Spleen (tissue), 11 donors: ENCODE data around the gene INO80D. TPM values are rescaled to one million over a fixed set of nuclear protein-coding genes. Genes with fewer than 3 reads are reported as not detected.
"Not testable (repeated sequence)": the region's sequence is repeated elsewhere in the genome, so short reads cannot be mapped to it uniquely, and the experiment has no call there.

Experiments
- DNase-seq: peaks from one replicate; pipeline ENCODE4 v3.0.0-alpha.2; 2020
- H3K27ac ChIP-seq, 8 donors: fragments of 200-600 bp; sonication (generic) in 7 of 8; 1 replicate in 4 of 8; 2 replicates in 4 of 8; pipeline versions ENCODE4 v1.5.0 to v1.8.0; 2016 to 2021; ENCODE audit warnings: inconsistent platforms in 4 of 8, mild to moderate bottlenecking in 4 of 8, moderate library complexity in 1 of 8
- H3K27me3 ChIP-seq, 7 donors: fragments of 200-600 bp; sonication (generic) in 6 of 7; replicated peaks in 1 of 7; 1 replicate in 4 of 7; 2 replicates in 3 of 7; pipeline versions ENCODE4 v1.5.0 to v1.8.0; 2016 to 2021; ENCODE audit warnings: inconsistent platforms in 3 of 7, mild to moderate bottlenecking in 1 of 7
- H3K36me3 ChIP-seq, 6 donors: fragments of 200-600 bp; sonication (generic) in 5 of 6; 1 replicate in 4 of 6; 2 replicates in 2 of 6; pipeline versions ENCODE4 v1.5.0 to v1.8.0; 2016 to 2021; ENCODE audit warnings: inconsistent platforms in 2 of 6
- H3K4me1 ChIP-seq, 6 donors: fragments of 200-600 bp; sonication (generic) in 5 of 6; 1 replicate in 3 of 6; 2 replicates in 3 of 6; pipeline versions ENCODE4 v1.5.0 to v1.8.0; 2016 to 2021; ENCODE audit warnings: inconsistent platforms in 3 of 6
- H3K4me3 ChIP-seq, 8 donors: fragments of 200-600 bp; sonication (generic) in 7 of 8; 1 replicate in 4 of 8; 2 replicates in 4 of 8; pipeline versions ENCODE4 v1.5.0 to v1.8.0; 2016 to 2021; ENCODE audit warnings: inconsistent platforms in 4 of 8, mild to moderate bottlenecking in 4 of 8, moderate library complexity in 2 of 8
- H3K9me3 ChIP-seq, 8 donors: fragments of 200-600 bp; sonication (generic) in 7 of 8; 1 replicate in 4 of 8; 2 replicates in 4 of 8; pipeline versions ENCODE4 v1.5.0 to v1.8.0; 2016 to 2021; ENCODE audit warnings: inconsistent platforms in 4 of 8
- CTCF ChIP-seq, 11 experiments: fragments of 200-600 bp in 7 of 11; fragments of 450-650 bp in 4 of 11; sonication (generic) in 4 of 11; IDR thresholded peaks in 8 of 11; conservative IDR thresholded peaks in 3 of 11; 1 replicate in 7 of 11; 2 replicates in 4 of 11; pipeline versions ENCODE4 v1.4.0 to v1.8.0; 2016 to 2021; ENCODE audit warnings: antibody characterized with exemption in 11 of 11, inconsistent platforms in 4 of 11, mild to moderate bottlenecking in 1 of 11
- POLR2A ChIP-seq, 3 donors: fragments of 450-650 bp; IDR thresholded peaks; one replicate each; pipeline ENCODE4 v1.5.1; 2017; ENCODE audit warnings: antibody characterized with exemption in 3 of 3, mild to moderate bottlenecking in 1 of 3
- POLR2AphosphoS5 ChIP-seq, 3 donors: sonication (generic); formaldehyde crosslinking; IDR thresholded peaks; one replicate each; pipeline ENCODE4 v1.5.1; 2017; ENCODE audit warnings: antibody characterized with exemption in 3 of 3
- WGBS, 5 donors: extraction: QIAGEN DNeasy Blood & Tissue Kit in 3 of 5; methylation state at CpG; one replicate each; pipeline versions ENCODE4 v1.1.5 to v1.1.7; 2013 to 2018; 5-methylcytosine and 5-hydroxymethylcytosine counted together
- intact Hi-C: fragments of 100-400 bp; cut with DNase I; formaldehyde crosslinking; loops from one replicate; pipeline ENCODE4 v1.15.0; 2023; ENCODE audit warnings: low total_unique reads
- polyA plus RNA-seq, 3 donors: library from polyadenylated mRNA; stranded (reverse); fragments of 200-250 nt; gene quantifications; one replicate each; pipeline ENCODE4 v1.2.1, GENCODE V29; 2013
- total RNA-seq, 7 donors: library from RNA; depleted of rRNA in 3 of 7; stranded (reverse); fragments of >200 nt in 3 of 7; fragmentation: NEBNext Ultra II Directional in 4 of 7; extraction: Animal tissue kit (Norgen Biotek cat#: 25700) in 4 of 7; gene quantifications; one replicate each; pipeline versions ENCODE4 v1.1.0 to v1.2.1, GENCODE V29; 2016 to 2021
- donor health status: healthy with polysubstance abuse.
- donor health status: DM: no; HTN: no; CAD: no; lungs with moderate emphysema.
- donor health status: DM: no; HTN: no; CAD: no.
- donor health status: Bipolar disorder and iron deficiency.
- donor health status: healthy.
- donor health status: DM: no; HTN: no; CAD: no.
- donor health status: DM: yes; HTN: yes; CAD: no.

The INO80D gene
- total and polyA plus RNA-seq, 10 donors = 1.6 to 39.8 (median 29.1) TPM

- H3K4me3 ChIP-seq = no peak overlapping the region
- no peak for DNase-seq
- intact Hi-C loops = no loop called here
- no peak for TF ChIP-seq POLR2AphosphoS5 (IDR thresholded peaks at IDR 0.05)
- no peak for TF ChIP-seq CTCF (IDR thresholded peaks at IDR 0.05 in 8 of 11, conservative IDR thresholded peaks at IDR 0.05 in 3 of 11)
- TF ChIP-seq POLR2A (IDR thresholded peaks at IDR 0.05) = no peak
- peaks cover 9 to 95% (median 48%) of the 10 kb centered on the region in 6 donors for H3K36me3 ChIP-seq
- H3K9me3 ChIP-seq = peaks cover 0 to 19% (median 14%) of the 10 kb centered on the region in 8 donors
- WGBS, 5 donors = 93 to 100% (median 95%) methylated on average over 2 of the region's 2 CpGs
- no peak overlapping the region for H3K27ac ChIP-seq
- H3K4me1 ChIP-seq = no peaks in the 10 kb centered on the region
- no peaks in the 10 kb centered on the region for H3K27me3 ChIP-seq
These were observed 65.8 kb downstream of the INO80D start for GRCh38 chr2:206020171-206020570.

- WGBS, 5 donors = 94 to 100% (median 97%) methylated on average over 2 of the region's 2 CpGs
- H3K27ac ChIP-seq, intact Hi-C loops, H3K27me3 ChIP-seq, H3K4me1 ChIP-seq, DNase-seq, H3K4me3 ChIP-seq: not testable (repeated sequence)
- Histone ChIP-seq H3K9me3 (peaks cover 0 to 21% (median 15%) of the 10 kb centered on the region in 8 donors), H3K36me3 (peaks cover 9 to 99% (median 54%) of the 10 kb centered on the region in 6 donors)
These were observed 70.2 kb downstream of the INO80D start for GRCh38 chr2:206015746-206016145.

GRCh38 chr2:206011795-206012194 is 74.2 kb downstream of the INO80D start:
- no peaks in the 10 kb centered on the region for H3K4me1 ChIP-seq
- no peak overlapping the region for H3K27ac ChIP-seq
- TF ChIP-seq POLR2A (IDR thresholded peaks at IDR 0.05) = no peak
- TF ChIP-seq CTCF (IDR thresholded peaks at IDR 0.05 in 8 of 11, conservative IDR thresholded peaks at IDR 0.05 in 3 of 11) = no peak
- TF ChIP-seq POLR2AphosphoS5 (IDR thresholded peaks at IDR 0.05) = no peak
- H3K9me3 ChIP-seq = peaks cover 0 to 18% (median 15%) of the 10 kb centered on the region in 8 donors
- intact Hi-C loops = no loop called here
- no peaks in the 10 kb centered on the region for H3K27me3 ChIP-seq
- WGBS, 5 donors = 84 to 98% (median 92%) methylated on average over 1 of the region's 1 CpG
- H3K4me3 ChIP-seq = no peak overlapping the region
- H3K36me3 ChIP-seq = peaks cover 7 to 99% (median 49%) of the 10 kb centered on the region in 6 donors
- DNase-seq = no peak

GRCh38 chr2:206011018-206011614 is 74.9 kb downstream of the INO80D start:
- TF ChIP-seq POLR2A (IDR thresholded peaks at IDR 0.05) = no peak
- no peak for TF ChIP-seq CTCF (IDR thresholded peaks at IDR 0.05 in 8 of 11, conservative IDR thresholded peaks at IDR 0.05 in 3 of 11)
- no peak for TF ChIP-seq POLR2AphosphoS5 (IDR thresholded peaks at IDR 0.05)
- no peak overlapping the region for H3K27ac ChIP-seq
- WGBS, 5 donors = 94 to 99% (median 96%) methylated on average over 4 of the region's 4 CpGs
- DNase-seq = no peak
- H3K4me3 ChIP-seq = no peak overlapping the region
- H3K36me3 ChIP-seq = peaks cover 5 to 99% (median 49%) of the 10 kb centered on the region in 6 donors
- no peaks in the 10 kb centered on the region for H3K27me3 ChIP-seq
- peaks cover 0 to 11% (median 8%) of the 10 kb centered on the region in 8 donors for H3K9me3 ChIP-seq
- intact Hi-C loops = no loop called here
- no peaks in the 10 kb centered on the region for H3K4me1 ChIP-seq
